PFSK-1 (cell line): Measurements from ENCODE around the gene PSEN1.

ENCODE experiments used
- POLR2AphosphoS5 ChIP-seq: IDR thresholded peaks from 2 replicates; pipeline ENCODE4 v1.6.1; 2012; ENCODE audit warnings: low read depth, mild to moderate bottlenecking, control low read depth, low read length, moderate library complexity
- REST ChIP-seq, 2 experiments: IDR thresholded peaks; 2 replicates each; pipeline versions ENCODE4 v1.6.1 to v1.8.0; 2011 to 2012; ENCODE audit warnings: low read depth in 2 of 2, low read length in 2 of 2, control low read depth in 1 of 2, inconsistent platforms in 1 of 2, mild to moderate bottlenecking in 1 of 2, moderate library complexity in 1 of 2; ENCODE audit not compliant: insufficient read depth in 1 of 2
- SIN3A ChIP-seq: IDR thresholded peaks from 2 replicates; pipeline ENCODE4 v1.6.1; 2012; ENCODE audit warnings: mild to moderate bottlenecking, low read length, moderate library complexity, borderline replicate concordance; ENCODE audit not compliant: insufficient read depth
- TAF1 ChIP-seq: IDR thresholded peaks from 2 replicates; pipeline ENCODE4 v1.6.1; 2012; ENCODE audit warnings: low read length, control low read depth, borderline replicate concordance; ENCODE audit not compliant: insufficient read depth

- TF ChIP-seq REST (IDR thresholded peaks at IDR 0.05; ENCODE audit: insufficient read depth in 1 of 2, low read depth in 2 of 2, low read length in 2 of 2) = no peak
- no peak for TF ChIP-seq POLR2AphosphoS5
- TF ChIP-seq TAF1 = no peak
- TF ChIP-seq SIN3A = no peak
These were observed 30.1 kb downstream of the PSEN1 start for GRCh38 chr14:73166399-73166798.
